Transverse colon (tissue), 4 donors: ENCODE results near the gene FARP1. TPM values are rescaled to one million over a fixed set of nuclear protein-coding genes. Genes with fewer than 3 reads are reported as not detected.

Experiments used
- DNase-seq: peaks from one replicate; pipeline ENCODE4 v3.0.0-alpha.2; 2019
- H3K27ac ChIP-seq, 4 donors: fragments of 200-600 bp; sonication (generic); 2 replicates each; pipeline ENCODE4 v1.5.1; 2016 to 2018; ENCODE audit warnings: inconsistent platforms in 4 of 4
- H3K27me3 ChIP-seq: fragments of 200-600 bp; sonication (generic); 2 replicates; pipeline ENCODE4 v1.5.1; 2017; ENCODE audit warnings: inconsistent platforms
- H3K36me3 ChIP-seq, 4 donors: fragments of 200-600 bp; sonication (generic); 2 replicates each; pipeline ENCODE4 v1.5.1; 2017 to 2019; ENCODE audit warnings: inconsistent platforms in 4 of 4
- H3K4me1 ChIP-seq, 4 donors: fragments of 200-600 bp; sonication (generic); 2 replicates each; pipeline ENCODE4 v1.5.1; 2017 to 2020; ENCODE audit warnings: inconsistent platforms in 4 of 4
- H3K4me3 ChIP-seq, 4 donors: fragments of 200-600 bp; sonication (generic); 1 replicate in 1 of 4; 2 replicates in 3 of 4; pipeline versions ENCODE4 v1.5.1 to v1.6.1; 2017 to 2019; ENCODE audit warnings: inconsistent platforms in 4 of 4
- H3K9me3 ChIP-seq, 2 donors: fragments of 200-600 bp; sonication (generic); 2 replicates each; pipeline ENCODE4 v1.5.1; 2017 to 2019; ENCODE audit warnings: inconsistent platforms in 2 of 2
- EP300 ChIP-seq: sonication (generic); formaldehyde crosslinking; IDR thresholded peaks from one replicate; pipeline ENCODE4 v1.6.1; 2017; ENCODE audit warnings: antibody characterized with exemption, low read depth
- POLR2A ChIP-seq: fragments of 450-650 bp; IDR thresholded peaks from one replicate; pipeline ENCODE4 v1.6.1; 2016; ENCODE audit warnings: antibody characterized with exemption, mild to moderate bottlenecking, moderate library complexity
- POLR2AphosphoS5 ChIP-seq, 3 donors: sonication (generic); formaldehyde crosslinking; IDR thresholded peaks; one replicate each; pipeline ENCODE4 v1.6.1; 2016; ENCODE audit warnings: antibody characterized with exemption in 3 of 3
- WGBS, 2 donors: methylation state at CpG; one replicate each; pipeline ENCODE4 v1.1.5; 2018; ENCODE audit warnings: low coverage in 1 of 2; 5-methylcytosine and 5-hydroxymethylcytosine counted together
- in situ Hi-C, 4 donors: fragments of 200-750 bp; cut with MboI; loops; one replicate each; pipeline versions ENCODE4 v1.15.0 to v1.15.1; 2017; ENCODE audit warnings: low sequenced_read_pairs in 3 of 4, low pct_ligation_motif_present in 1 of 4, low pct_unique_long_range_greater_than_20kb in 1 of 4
- intact Hi-C: fragments of 100-400 bp; cut with DNase I; formaldehyde crosslinking; loops from one replicate; pipeline ENCODE4 v1.15.1; 2023; ENCODE audit warnings: low total_unique reads
- total RNA-seq, 4 donors: library from RNA; depleted of rRNA; stranded (reverse); fragments of >200 nt; gene quantifications; one replicate each; pipeline ENCODE4 v1.1.0, GENCODE V29; 2016
- TF ChIP-seq, protein P1 (sequence below), 5 experiments: fragments of 200-600 bp in 3 of 5; fragments of 450-650 bp in 2 of 5; sonication (generic) in 3 of 5; IDR thresholded peaks; 1 replicate in 2 of 5; 2 replicates in 3 of 5; pipeline ENCODE4 v1.5.1; 2016 to 2017; ENCODE audit warnings: antibody characterized with exemption in 5 of 5, inconsistent platforms in 3 of 5, mild to moderate bottlenecking in 2 of 5, moderate library complexity in 1 of 5

Gene FARP1
- total RNA-seq, 4 donors from 2014 or later: 32.8 to 41.8 (median 38.3) TPM

DNA sequence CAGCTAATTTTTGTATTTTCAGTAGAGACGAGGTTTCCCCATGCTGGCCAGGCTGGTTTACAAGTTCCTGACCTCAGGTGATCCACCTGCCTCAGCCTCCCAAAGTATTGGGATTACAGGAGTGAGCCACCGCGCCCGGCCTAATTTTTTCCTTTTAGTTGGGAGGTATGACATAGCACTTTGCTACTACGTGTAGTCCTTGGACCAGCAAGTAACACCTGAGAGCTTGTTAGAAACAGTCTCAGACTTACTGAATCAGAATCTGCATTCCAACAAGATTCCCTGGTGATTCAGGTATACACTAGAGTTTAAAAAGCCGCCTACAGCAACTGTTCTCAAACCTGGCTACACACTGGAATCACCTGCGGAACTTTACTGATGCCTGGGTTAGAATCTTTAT, 1.8 kb upstream of the FARP1 start:
- H3K27me3 ChIP-seq: peaks cover 5% of the 10 kb centered on the region
- H3K27ac ChIP-seq: no peak overlapping the region
- TF ChIP-seq POLR2A (no peak), EP300 (no peak), POLR2AphosphoS5 (IDR thresholded peaks at IDR 0.05) (no peak)
- TF ChIP-seq, protein P1, sequence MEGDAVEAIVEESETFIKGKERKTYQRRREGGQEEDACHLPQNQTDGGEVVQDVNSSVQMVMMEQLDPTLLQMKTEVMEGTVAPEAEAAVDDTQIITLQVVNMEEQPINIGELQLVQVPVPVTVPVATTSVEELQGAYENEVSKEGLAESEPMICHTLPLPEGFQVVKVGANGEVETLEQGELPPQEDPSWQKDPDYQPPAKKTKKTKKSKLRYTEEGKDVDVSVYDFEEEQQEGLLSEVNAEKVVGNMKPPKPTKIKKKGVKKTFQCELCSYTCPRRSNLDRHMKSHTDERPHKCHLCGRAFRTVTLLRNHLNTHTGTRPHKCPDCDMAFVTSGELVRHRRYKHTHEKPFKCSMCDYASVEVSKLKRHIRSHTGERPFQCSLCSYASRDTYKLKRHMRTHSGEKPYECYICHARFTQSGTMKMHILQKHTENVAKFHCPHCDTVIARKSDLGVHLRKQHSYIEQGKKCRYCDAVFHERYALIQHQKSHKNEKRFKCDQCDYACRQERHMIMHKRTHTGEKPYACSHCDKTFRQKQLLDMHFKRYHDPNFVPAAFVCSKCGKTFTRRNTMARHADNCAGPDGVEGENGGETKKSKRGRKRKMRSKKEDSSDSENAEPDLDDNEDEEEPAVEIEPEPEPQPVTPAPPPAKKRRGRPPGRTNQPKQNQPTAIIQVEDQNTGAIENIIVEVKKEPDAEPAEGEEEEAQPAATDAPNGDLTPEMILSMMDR (IDR thresholded peaks at IDR 0.05): no peak
- WGBS, 2 donors: 80 to 91% methylated on average over 3 to 7 of the region's 7 CpGs
- H3K4me1 ChIP-seq: peaks cover 16 to 23% (median 19%) of the 10 kb centered on the region in 4 donors
- DNase-seq: no peak
- H3K36me3 ChIP-seq: no peaks in the 10 kb centered on the region
- in situ Hi-C loops (loop anchor here in 3 of 4 donors (10.0 to 25.0 kb wide), 4 partner anchors 246 to 514 kb away; no protein-coding TSS in a partner anchor), intact Hi-C loops (no loop called here)
- H3K4me3 ChIP-seq: no peak overlapping the region
- H3K9me3 ChIP-seq: no peaks in the 10 kb centered on the region

DNA sequence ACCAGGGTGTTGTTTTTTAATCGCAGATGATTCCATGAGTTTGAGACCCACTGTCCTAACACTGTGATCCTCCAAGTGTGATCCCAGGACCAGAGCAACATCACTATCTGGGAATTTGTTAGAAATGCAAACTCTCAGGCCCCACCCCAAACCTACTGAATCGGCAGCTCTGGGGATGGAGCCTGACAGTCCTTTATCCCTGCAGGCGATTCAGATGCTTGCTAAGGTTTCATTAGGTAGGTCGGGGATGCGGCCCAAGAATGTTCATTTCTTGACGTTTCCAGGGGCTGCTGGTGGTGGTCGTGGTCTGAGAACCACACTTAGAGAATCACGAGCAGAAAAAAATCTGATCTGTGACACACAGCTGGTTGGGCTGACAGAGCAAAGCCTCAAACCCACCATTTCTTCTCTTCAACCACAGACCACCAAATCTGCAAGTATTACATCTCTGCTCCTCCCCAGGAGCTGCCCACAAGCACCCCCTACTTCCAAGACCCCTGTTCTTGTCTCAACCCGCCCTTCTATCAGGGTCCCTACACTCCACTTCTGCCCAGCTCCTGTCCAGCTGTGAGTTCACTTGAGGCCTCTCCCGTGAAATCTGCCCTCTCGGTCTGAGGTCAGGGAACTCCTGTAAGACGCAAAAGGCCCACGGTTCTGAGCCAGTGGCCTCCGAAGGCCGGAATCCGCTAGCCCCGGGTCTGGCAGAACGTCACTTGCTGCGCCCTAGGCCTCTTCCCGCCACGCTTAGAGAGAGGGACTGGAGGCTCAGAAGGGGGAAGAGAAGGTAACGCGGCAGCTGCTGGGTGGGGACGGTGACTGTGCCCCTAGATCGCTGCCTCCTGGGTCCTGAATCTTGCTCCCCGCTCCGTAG, 1.1 kb upstream of the FARP1 start:
- intact Hi-C loops: loop anchor here (1.0 kb wide), 1 partner anchor 303 kb away; no protein-coding TSS in a partner anchor
- H3K4me1 ChIP-seq: peaks cover 16 to 23% (median 19%) of the 10 kb centered on the region in 4 donors
- WGBS, 2 donors: 32 to 42% methylated on average over 9 to 26 of the region's 27 CpGs
- H3K4me3 ChIP-seq: peak overlapping the region; percentile 78 to 96 (median 90)
- TF ChIP-seq EP300: no peak
- no peak for TF ChIP-seq POLR2A
- no peak for TF ChIP-seq POLR2AphosphoS5 (IDR thresholded peaks at IDR 0.05)
- TF ChIP-seq, protein P1 (IDR thresholded peaks at IDR 0.05): no peak
- H3K9me3 ChIP-seq: no peaks in the 10 kb centered on the region
- in situ Hi-C loops: loop anchor here in 3 of 4 donors (10.0 to 25.0 kb wide), 4 partner anchors 246 to 513 kb away; no protein-coding TSS in a partner anchor
- H3K27ac ChIP-seq: peak overlapping the region; percentile 79 to 85 (median 82)
- H3K27me3 ChIP-seq: peaks cover 5% of the 10 kb centered on the region
- peak; percentile 38 for DNase-seq
- H3K36me3 ChIP-seq: no peaks in the 10 kb centered on the region

DNA sequence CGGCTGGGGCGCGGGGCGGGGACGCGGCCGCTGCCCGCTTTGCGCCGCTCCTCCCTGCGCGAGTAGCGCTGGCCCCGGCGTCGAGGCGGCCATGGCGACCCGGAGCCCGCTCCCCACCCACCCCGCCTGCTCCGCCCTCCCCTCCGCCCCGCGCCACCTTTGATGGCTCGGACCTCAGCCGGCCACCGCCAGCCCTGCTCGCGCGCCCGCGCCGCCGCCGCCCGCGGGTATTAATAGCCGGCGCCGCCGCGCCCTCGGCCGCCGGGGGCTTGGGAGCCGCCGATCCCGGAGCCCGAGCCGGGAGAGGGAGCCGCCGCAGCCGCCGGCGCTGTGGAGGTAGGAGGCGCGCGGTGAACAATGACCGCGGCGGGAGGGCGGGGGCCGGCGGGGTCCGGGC, 261 bp downstream of the FARP1 start:
- in situ Hi-C loops (loop anchor here in 3 of 4 donors (10.0 to 25.0 kb wide), 4 partner anchors 244 to 512 kb away; no protein-coding TSS in a partner anchor), intact Hi-C loops (no loop called here)
- Histone ChIP-seq H3K36me3 (no peaks in the 10 kb centered on the region), H3K4me1 (peaks cover 16 to 23% (median 19%) of the 10 kb centered on the region in 4 donors), H3K27me3 (peaks cover 5% of the 10 kb centered on the region), H3K9me3 (no peaks in the 10 kb centered on the region), H3K4me3 (peak overlapping the region; percentile 64 to 96 (median 90)), H3K27ac (peak overlapping the region; percentile 81 to 90 (median 84))
- TF ChIP-seq, protein P1 (IDR thresholded peaks at IDR 0.05): no peak
- TF ChIP-seq POLR2A: no peak
- no peak for TF ChIP-seq EP300
- TF ChIP-seq POLR2AphosphoS5 (IDR thresholded peaks at IDR 0.05): no peak
- 2% methylated on average over 13 of the region's 66 CpGs; no CpG with 5 or more reads in 1 of the 2 donors for WGBS, 2 donors
- DNase-seq: no peak

DNA sequence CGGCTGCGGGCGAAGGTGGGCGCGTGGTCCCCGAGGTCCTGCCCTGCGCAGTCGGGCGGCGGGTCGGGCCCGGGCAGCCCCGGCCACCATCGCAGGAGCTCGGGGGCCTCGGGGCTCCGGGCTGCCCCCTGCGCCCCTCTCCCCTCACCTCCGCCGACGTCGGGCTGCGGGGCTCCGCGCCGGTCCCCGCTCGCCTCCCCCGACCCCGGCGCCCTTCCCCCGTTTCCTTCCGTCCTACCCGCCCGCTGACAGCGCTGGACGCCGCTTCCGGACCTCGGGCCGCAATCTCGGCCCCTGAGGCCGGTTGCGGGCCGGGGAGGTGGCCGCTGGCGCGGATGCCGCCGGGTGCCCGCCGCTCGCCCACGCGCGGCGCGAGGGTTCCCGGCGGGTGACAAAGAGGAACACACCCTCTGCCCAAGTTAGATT, 720 bp downstream of the FARP1 start:
- in situ Hi-C loops: loop anchor here in 3 of 4 donors (10.0 to 25.0 kb wide), 4 partner anchors 244 to 511 kb away; no protein-coding TSS in a partner anchor
- peak; percentile 23 for DNase-seq
- Histone ChIP-seq H3K4me1 (peaks cover 16 to 23% (median 19%) of the 10 kb centered on the region in 4 donors), H3K36me3 (no peaks in the 10 kb centered on the region), H3K27me3 (peaks cover 5% of the 10 kb centered on the region), H3K27ac (peak overlapping the region; percentile 81 to 90 (median 84)), H3K9me3 (no peaks in the 10 kb centered on the region), H3K4me3 (peak overlapping the region; percentile 64 to 96 (median 90))
- WGBS, 2 donors: 0 to 1% methylated on average over 8 to 38 of the region's 60 CpGs
- intact Hi-C loops: no loop called here
- TF ChIP-seq, protein P1 (IDR thresholded peaks at IDR 0.05): no peak
- TF ChIP-seq EP300 (no peak), POLR2AphosphoS5 (IDR thresholded peaks at IDR 0.05) (no peak), POLR2A (no peak)
